HepG2 (cell line): ENCODE measurements around the gene HMGCLL1. TPM values are rescaled to one million over a fixed set of nuclear protein-coding genes. Genes with fewer than 3 reads are reported as not detected.

Source experiments
- ATAC-seq: fragments of 200-7000 bp; cut with Tn5 transposase; 3 replicates; pipeline ENCODE4 v1.9.1; 2020; ENCODE audit warnings: mild to moderate bottlenecking, moderate library complexity
- BruUV-seq: library from RNA; stranded (reverse); fragments of 400-500 nt; replicated peaks from 2 replicates; lab custom pipeline; 2021; lab: Mats Ljungman, UMichigan
- CTCF ChIA-PET: fragments of 300-600 bp; formaldehyde crosslinking; extraction: SDS; loops from one replicate; lab custom pipeline; 2021; ENCODE audit warnings: low total read pairs, inconsistent platforms, low intra/inter-chr PET ratio; lab: Yijun Ruan, JAX
- POLR2A ChIA-PET: fragments of 350-600 bp; sonication (Branson Sonifier 250); formaldehyde crosslinking; loops from one replicate; lab custom pipeline; 2020; ENCODE audit warnings: antibody characterized with exemption, inconsistent platforms; lab: Yijun Ruan, JAX
- DNase-seq: peaks from one replicate; pipeline ENCODE4 v3.0.0-alpha.2; 2015; ENCODE audit warnings: low spot score
- FAIRE-seq: peaks from 3 replicates; lab custom pipeline; 2011; peaks lifted over from hg19 to GRCh38; lab: Jason Lieb, UNC
- H2AFZ ChIP-seq: one replicate; pipeline ENCODE4 v1.6.1; 2011; ENCODE audit warnings: low read length, inconsistent platforms
- H3K27ac ChIP-seq: fragments of 300-600 bp; 3 replicates; pipeline ENCODE4 v1.8.0; 2011; ENCODE audit warnings: mixed run types, mild to moderate bottlenecking, mixed read lengths, low read length, inconsistent platforms; ENCODE audit not compliant: insufficient read depth; ENCODE audit errors: extremely low read length
- H3K27me3 ChIP-seq, 2 experiments: fragments of 200-600 bp in 1 of 2; 2 replicates in 1 of 2; 3 replicates in 1 of 2; pipeline versions ENCODE4 v1.6.0 to v1.8.0; 2011; ENCODE audit warnings: low read length in 2 of 2, mild to moderate bottlenecking in 2 of 2, moderate library complexity in 2 of 2, inconsistent platforms in 1 of 2; ENCODE audit not compliant: insufficient read depth in 2 of 2, control insufficient read depth in 1 of 2
- H3K36me3 ChIP-seq, 2 experiments: fragments of 200-600 bp in 1 of 2; replicated peaks in 1 of 2; 2 replicates in 1 of 2; 3 replicates in 1 of 2; pipeline versions ENCODE4 v1.5.1 to v1.8.0; 2011; ENCODE audit warnings: low read length in 2 of 2, inconsistent platforms in 1 of 2; ENCODE audit not compliant: insufficient read depth in 2 of 2, control insufficient read depth in 1 of 2
- H3K4me1 ChIP-seq: 2 replicates; pipeline ENCODE4 v1.5.1; 2012; ENCODE audit warnings: low read length, inconsistent platforms; ENCODE audit not compliant: insufficient read depth
- H3K4me2 ChIP-seq: 2 replicates; pipeline ENCODE4 v1.6.0; 2011; ENCODE audit warnings: low read depth, low read length, inconsistent platforms
- H3K4me3 ChIP-seq, 3 experiments: fragments of 200-600 bp in 1 of 3; sonication (generic), shearing (Covaris generic) in 1 of 3; replicated peaks in 1 of 3; 2 replicates each; pipeline ENCODE4 v1.5.1; 2011 to 2016; ENCODE audit warnings: low read length in 3 of 3, inconsistent platforms in 2 of 3, low read depth in 2 of 3, mild to moderate bottlenecking in 2 of 3, control low read depth in 1 of 3, mixed read lengths in 1 of 3; ENCODE audit not compliant: insufficient read depth in 1 of 3
- H3K79me2 ChIP-seq: one replicate; pipeline ENCODE4 v1.6.1; 2011; ENCODE audit warnings: low read length, inconsistent platforms; ENCODE audit not compliant: insufficient read depth
- H3K9ac ChIP-seq: 2 replicates; pipeline ENCODE4 v1.6.0; 2011; ENCODE audit warnings: mild to moderate bottlenecking, low read depth, low read length, inconsistent platforms; ENCODE audit not compliant: insufficient read depth
- H3K9me3 ChIP-seq: 2 replicates; pipeline ENCODE4 v1.5.1; 2012; ENCODE audit warnings: mild to moderate bottlenecking, low read length
- H4K20me1 ChIP-seq: 2 replicates; pipeline ENCODE4 v1.6.0; 2011; ENCODE audit warnings: inconsistent platforms, mild to moderate bottlenecking, low read length, moderate library complexity; ENCODE audit not compliant: insufficient read depth
- BRF2 ChIP-seq: sonication (generic); formaldehyde crosslinking; IDR thresholded peaks from 2 replicates; pipeline ENCODE4 v1.8.1; 2022; ENCODE audit warnings: mild to moderate bottlenecking, missing genetic modification reagents
- DNMT1 ChIP-seq: sonication (generic); formaldehyde crosslinking; IDR thresholded peaks from 2 replicates; pipeline ENCODE4 v1.5.1; 2020; ENCODE audit warnings: mild to moderate bottlenecking, missing genetic modification reagents
- FIP1L1 ChIP-seq: fragments of 200-400 bp; formaldehyde crosslinking; IDR thresholded peaks from 2 replicates; pipeline ENCODE4 v1.6.1; 2018; ENCODE audit warnings: low read depth, mild to moderate bottlenecking, low read length, moderate library complexity, borderline replicate concordance; ENCODE audit not compliant: insufficient read depth
- GPN1 ChIP-seq: sonication (generic); formaldehyde crosslinking; IDR thresholded peaks from 2 replicates; pipeline ENCODE4 v1.5.1; 2020; ENCODE audit warnings: missing genetic modification reagents, borderline replicate concordance
- MLLT10 ChIP-seq: sonication (generic); formaldehyde crosslinking; IDR thresholded peaks from 2 replicates; pipeline ENCODE4 v1.4.0; 2020; ENCODE audit warnings: missing genetic modification reagents
- NRL ChIP-seq: sonication (generic); formaldehyde crosslinking; IDR thresholded peaks from 2 replicates; pipeline ENCODE4 v1.5.0; 2020; ENCODE audit warnings: missing genetic modification reagents, mild to moderate bottlenecking, moderate library complexity, borderline replicate concordance
- SKIL ChIP-seq: sonication (generic); formaldehyde crosslinking; IDR thresholded peaks from 2 replicates; pipeline ENCODE4 v1.8.0; 2022; ENCODE audit warnings: missing genetic modification reagents, mild to moderate bottlenecking, moderate library complexity, borderline replicate concordance
- SNAPC4 ChIP-seq: sonication (generic); formaldehyde crosslinking; IDR thresholded peaks from 2 replicates; pipeline ENCODE4 v1.4.0; 2020; ENCODE audit warnings: mild to moderate bottlenecking, missing genetic modification reagents
- SYNCRIP ChIP-seq: fragments of 200-400 bp; formaldehyde crosslinking; IDR thresholded peaks from 2 replicates; pipeline ENCODE4 v1.6.1; 2018; ENCODE audit warnings: mild to moderate bottlenecking, low read depth, low read length; ENCODE audit not compliant: insufficient read depth
- ZNF12 ChIP-seq: sonication (generic); formaldehyde crosslinking; IDR thresholded peaks from 2 replicates; pipeline ENCODE4 v1.5.0; 2020; ENCODE audit warnings: missing genetic modification reagents
- WGBS: methylation state at CpG from one replicate; pipeline ENCODE4 v1.1.6; 2017; ENCODE audit warnings: low lambda C conversion rate; 5-methylcytosine and 5-hydroxymethylcytosine counted together
- in situ Hi-C: cut with HindIII; loops from 2 replicates; pipeline ENCODE4 v1.10.0; 2017; ENCODE audit warnings: low pct_unique_long_range_greater_than_20kb; ENCODE audit not compliant: extremely low pct_ligation_motif_present
- intact Hi-C: fragments of 100-400 bp; cut with micrococcal nuclease; formaldehyde crosslinking; loops from one replicate; pipeline ENCODE4 v1.10.0; 2022; ENCODE audit not compliant: unreplicated experiment
- polyA plus RNA-seq, 8 experiments: library from polyadenylated mRNA; depleted of rRNA in 3 of 8; stranded (reverse) in 7 of 8; unstranded in 1 of 8; fragments of >200 nt; fragmentation: Illumina TruSeq in 4 of 8; extraction: Trizol in 4 of 8; gene quantifications; 2 replicates each; pipeline versions ENCODE4 v1.2.1 to v1.2.3, GENCODE V29; 2011 to 2016; ENCODE audit warnings: low read depth in 4 of 8, missing spikeins in 1 of 8, mixed read lengths in 1 of 8; ENCODE audit not compliant: insufficient read depth in 1 of 8
- total RNA-seq, 5 experiments: library from RNA; depleted of rRNA; stranded (reverse); fragments of >200 nt; fragmentation: Illumina TruSeq; extraction: Trizol; gene quantifications; 2 replicates each; pipeline ENCODE4 v1.2.3, GENCODE V29; 2016; ENCODE audit warnings: low read depth in 1 of 5

HMGCLL1 gene
- total and polyA plus RNA-seq, 2 of the 13 experiments (the other 11 are each of a cell fraction or from before 2014, with no cell fraction given) = not detected

- ChIA-PET CTCF (no interaction called here), POLR2A (no interaction called here)
- intact Hi-C loops = no loop called here
- no peak for DNase-seq
- Histone ChIP-seq H4K20me1 (no peaks in the 10 kb centered on the region), H3K4me2 (no peak overlapping the region), H2AFZ (no peak overlapping the region), H3K36me3 (no peaks in the 10 kb centered on the region), H3K79me2 (no peaks in the 10 kb centered on the region)
- in situ Hi-C loops = no loop called here
- TF ChIP-seq BRF2 (CRISPR knock-in tag) = no peak
- TF ChIP-seq, all 625 proteins: peak for 0
- WGBS = 25% methylated on average over 1 of the region's 1 CpG
- Histone ChIP-seq H3K27me3 (no peaks in the 10 kb centered on the region), H3K27ac (no peak overlapping the region), H3K9me3 (no peaks in the 10 kb centered on the region), H3K4me3 (no peak overlapping the region), H3K9ac (no peak overlapping the region), H3K4me1 (no peaks in the 10 kb centered on the region)
- ATAC-seq = no peak
- BruUV-seq = no TSS peak
- no peak for FAIRE-seq
These were observed 82.8 kb downstream of the HMGCLL1 start for GRCh38 chr6:55496201-55496600.

GRCh38 chr6:55495277-55495676 lies 83.7 kb downstream of the HMGCLL1 start:
- no peak overlapping the region for H3K4me2 ChIP-seq
- FAIRE-seq = no peak
- WGBS = 13% methylated on average over 3 of the region's 3 CpGs
- TF ChIP-seq ZNF12 (CRISPR knock-in tag) = no peak
- TF ChIP-seq SNAPC4 = no peak
- TF ChIP-seq FIP1L1 = no peak
- TF ChIP-seq MLLT10 (CRISPR knock-in tag) = no peak
- TF ChIP-seq SKIL (CRISPR knock-in tag) = no peak
- no peak for TF ChIP-seq SYNCRIP
- no peak for TF ChIP-seq NRL (CRISPR knock-in tag)
- no peak for TF ChIP-seq DNMT1 (CRISPR knock-in tag)
- TF ChIP-seq GPN1 (CRISPR knock-in tag) = no peak

More at GRCh38 chr6:55495277-55495676, 83.7 kb downstream of the HMGCLL1 start:
- Histone ChIP-seq H3K27me3 (no peaks in the 10 kb centered on the region), H3K79me2 (no peaks in the 10 kb centered on the region), H3K9me3 (no peaks in the 10 kb centered on the region), H2AFZ (no peak overlapping the region), H3K4me3 (no peak overlapping the region), H3K36me3 (no peaks in the 10 kb centered on the region), H3K27ac (no peak overlapping the region), H3K9ac (no peak overlapping the region), H4K20me1 (no peaks in the 10 kb centered on the region), H3K4me1 (no peaks in the 10 kb centered on the region)
- intact Hi-C loops = no loop called here
- DNase-seq (no peak), ATAC-seq (no peak)
- POLR2A ChIA-PET = no interaction called here
- BruUV-seq = no TSS peak
- in situ Hi-C loops = no loop called here
- CTCF ChIA-PET = no interaction called here
